Measurements from ENCODE around the gene C16orf54. TPM values are rescaled to one million over a fixed set of nuclear protein-coding genes. Genes with fewer than 3 reads are reported as not detected.
"Not testable (repeated sequence)": the region's sequence is repeated elsewhere in the genome, so short reads cannot be mapped to it uniquely, and the experiment has no call there.

The C16orf54 gene
- total and polyA plus RNA-seq, 7 donors, result 0.03 to 0.57 (median 0.24) TPM

- no peaks in the 10 kb centered on the region for H3K36me3 ChIP-seq (ENCODE audit: insufficient read depth in 1 of 2, low read depth in 1 of 2)
- no peaks in the 10 kb centered on the region for H3K27me3 ChIP-seq (ENCODE audit: insufficient read depth in 3 of 3, low read length in 2 of 3)
- intact Hi-C loops (cut with DNase I), result no loop called here
- 66 to 74% (median 72%) methylated on average over 6 of the region's 6 CpGs for WGBS, 3 donors
- H3K9me3 ChIP-seq, result no peaks in the 10 kb centered on the region
- TF ChIP-seq CTCF (IDR thresholded peaks at IDR 0.05), result no peak
- no peaks in the 10 kb centered on the region for H3K4me1 ChIP-seq
- ATAC-seq (no peak), DNase-seq (no peak)
- H3K27ac ChIP-seq, result no peak overlapping the region
- no peak overlapping the region for H3K4me3 ChIP-seq
Observed at GRCh38 chr16:29763326-29763725, 17.5 kb upstream of the C16orf54 start.

- DNase-seq (no peak), ATAC-seq (no peak)
- Histone ChIP-seq H3K36me3 (ENCODE audit: insufficient read depth in 1 of 2, low read depth in 1 of 2) (no peaks in the 10 kb centered on the region), H3K9me3 (no peaks in the 10 kb centered on the region), H3K27me3 (ENCODE audit: insufficient read depth in 3 of 3, low read length in 2 of 3) (no peaks in the 10 kb centered on the region), H3K27ac (no peak overlapping the region), H3K4me1 (no peaks in the 10 kb centered on the region), H3K4me3 (no peak overlapping the region)
- WGBS, 3 donors, result 61 to 66% (median 64%) methylated on average over 6 of the region's 6 CpGs
- TF ChIP-seq CTCF (IDR thresholded peaks at IDR 0.05), result no peak
- intact Hi-C loops (cut with DNase I), result no loop called here
Observed at GRCh38 chr16:29761882-29762281, 16.1 kb upstream of the C16orf54 start.

GRCh38 chr16:29761280-29761651 is 15.5 kb upstream of the C16orf54 start:
- H3K4me1 ChIP-seq; DNase-seq; ATAC-seq; H3K36me3 ChIP-seq (ENCODE audit: insufficient read depth in 1 of 2, low read depth in 1 of 2); H3K27me3 ChIP-seq (ENCODE audit: insufficient read depth in 3 of 3, low read length in 2 of 3); H3K4me3 ChIP-seq; H3K9me3 ChIP-seq; H3K27ac ChIP-seq; intact Hi-C loops (cut with DNase I): not testable (repeated sequence)
- WGBS, 3 donors, result 59 to 71% (median 68%) methylated on average over 6 to 8 of the region's 8 CpGs

GRCh38 chr16:29760567-29761279 is 14.9 kb upstream of the C16orf54 start:
- 55 to 64% (median 58%) methylated on average over 9 of the region's 9 CpGs for WGBS, 3 donors
- no peaks in the 10 kb centered on the region for H3K9me3 ChIP-seq
- no peak for ATAC-seq
- H3K4me1 ChIP-seq, result no peaks in the 10 kb centered on the region
- DNase-seq, result no peak
- no peak for TF ChIP-seq CTCF (IDR thresholded peaks at IDR 0.05)
- intact Hi-C loops (cut with DNase I), result no loop called here
- H3K27ac ChIP-seq, result no peak overlapping the region
- no peaks in the 10 kb centered on the region for H3K27me3 ChIP-seq (ENCODE audit: insufficient read depth in 3 of 3, low read length in 2 of 3)
- H3K4me3 ChIP-seq, result no peak overlapping the region
- no peaks in the 10 kb centered on the region for H3K36me3 ChIP-seq (ENCODE audit: insufficient read depth in 1 of 2, low read depth in 1 of 2)

GRCh38 chr16:29757950-29758466 is 12.2 kb upstream of the C16orf54 start:
- H3K4me3 ChIP-seq, result no peak overlapping the region
- DNase-seq (no peak), ATAC-seq (no peak)
- TF ChIP-seq CTCF (IDR thresholded peaks at IDR 0.05), result no peak
- H3K36me3 ChIP-seq (ENCODE audit: insufficient read depth in 1 of 2, low read depth in 1 of 2), result no peaks in the 10 kb centered on the region
- H3K27ac ChIP-seq, result no peak overlapping the region
- 71 to 78% (median 77%) methylated on average over 6 of the region's 6 CpGs for WGBS, 3 donors
- intact Hi-C loops (cut with DNase I), result no loop called here
- H3K4me1 ChIP-seq, result no peaks in the 10 kb centered on the region
- no peaks in the 10 kb centered on the region for H3K27me3 ChIP-seq (ENCODE audit: insufficient read depth in 3 of 3, low read length in 2 of 3)
- no peaks in the 10 kb centered on the region for H3K9me3 ChIP-seq

GRCh38 chr16:29757086-29757485 is 11.3 kb upstream of the C16orf54 start:
- H3K4me3 ChIP-seq; H3K27me3 ChIP-seq (ENCODE audit: insufficient read depth in 3 of 3, low read length in 2 of 3); intact Hi-C loops (cut with DNase I); H3K4me1 ChIP-seq; H3K36me3 ChIP-seq (ENCODE audit: insufficient read depth in 1 of 2, low read depth in 1 of 2); H3K27ac ChIP-seq; H3K9me3 ChIP-seq; ATAC-seq; DNase-seq: not testable (repeated sequence)
- WGBS, 3 donors, result 61 to 73% (median 68%) methylated on average over 8 of the region's 8 CpGs

Data from psoas muscle (tissue), 8 donors.